ENCODE measurements around the gene TMEM87B.

The TMEM87B gene

GRCh38 chr2:112073875-112074274, 18.8 kb downstream of the TMEM87B start:
- Histone ChIP-seq H4K20me1 (ENCODE audit: insufficient read depth, low read length) (no peaks in the 10 kb centered on the region), H3K4me1 (ENCODE audit: low read length) (no peaks in the 10 kb centered on the region), H3K79me2 (ENCODE audit: low read length) (peaks cover 29% of the 10 kb centered on the region), H2AFZ (ENCODE audit: low read length) (no peak overlapping the region), H3F3A (ENCODE audit: insufficient read depth, low read length) (no peaks in the 10 kb centered on the region), H3K9me3 (replicated peaks; ENCODE audit: insufficient read depth, low read length) (no peaks in the 10 kb centered on the region), H3K9ac (ENCODE audit: low read length) (no peak overlapping the region), H3K9me2 (replicated peaks; ENCODE audit: insufficient read depth, low read length) (no peaks in the 10 kb centered on the region), H3K4me2 (ENCODE audit: low read depth, low read length) (no peak overlapping the region), H3K4me3 (ENCODE audit: low read length) (no peak overlapping the region), H3K36me3 (replicated peaks; ENCODE audit: insufficient read depth, low read length) (no peaks in the 10 kb centered on the region), H3K27ac (ENCODE audit: low read length) (no peak overlapping the region), H3K27me3 (replicated peaks; ENCODE audit: insufficient read depth, low read length) (no peaks in the 10 kb centered on the region)
- DNase-seq = no peak
- TF ChIP-seq EZH2 (optimal IDR thresholded peaks at IDR 0.05; ENCODE audit: low read depth, low read length) (no peak), EZH2phosphoT487 (IDR thresholded peaks at IDR 0.05; ENCODE audit: low read length) (no peak)
- TF ChIP-seq, protein P1, sequence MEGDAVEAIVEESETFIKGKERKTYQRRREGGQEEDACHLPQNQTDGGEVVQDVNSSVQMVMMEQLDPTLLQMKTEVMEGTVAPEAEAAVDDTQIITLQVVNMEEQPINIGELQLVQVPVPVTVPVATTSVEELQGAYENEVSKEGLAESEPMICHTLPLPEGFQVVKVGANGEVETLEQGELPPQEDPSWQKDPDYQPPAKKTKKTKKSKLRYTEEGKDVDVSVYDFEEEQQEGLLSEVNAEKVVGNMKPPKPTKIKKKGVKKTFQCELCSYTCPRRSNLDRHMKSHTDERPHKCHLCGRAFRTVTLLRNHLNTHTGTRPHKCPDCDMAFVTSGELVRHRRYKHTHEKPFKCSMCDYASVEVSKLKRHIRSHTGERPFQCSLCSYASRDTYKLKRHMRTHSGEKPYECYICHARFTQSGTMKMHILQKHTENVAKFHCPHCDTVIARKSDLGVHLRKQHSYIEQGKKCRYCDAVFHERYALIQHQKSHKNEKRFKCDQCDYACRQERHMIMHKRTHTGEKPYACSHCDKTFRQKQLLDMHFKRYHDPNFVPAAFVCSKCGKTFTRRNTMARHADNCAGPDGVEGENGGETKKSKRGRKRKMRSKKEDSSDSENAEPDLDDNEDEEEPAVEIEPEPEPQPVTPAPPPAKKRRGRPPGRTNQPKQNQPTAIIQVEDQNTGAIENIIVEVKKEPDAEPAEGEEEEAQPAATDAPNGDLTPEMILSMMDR (IDR thresholded peaks at IDR 0.05; ENCODE audit: low read length) = no peak

DNA sequence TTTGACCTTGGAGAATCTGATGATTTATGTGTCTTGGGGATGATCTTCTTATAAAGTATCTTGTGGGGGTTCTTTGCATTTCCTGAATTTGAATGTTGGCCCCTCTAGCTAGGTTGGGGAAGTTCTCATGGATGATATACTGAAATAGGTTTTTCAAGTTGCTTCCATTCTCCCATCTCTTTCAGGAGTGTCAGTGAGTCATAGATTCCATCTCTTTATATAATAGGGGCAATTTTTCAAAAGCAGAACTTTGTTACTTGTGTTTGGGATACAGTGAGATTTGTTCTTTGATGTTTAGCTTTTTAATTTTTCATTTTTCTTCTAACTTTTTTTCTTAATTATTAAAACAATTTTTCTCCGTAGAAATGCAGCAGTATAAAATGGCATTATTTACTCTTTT, 19.4 kb downstream of the TMEM87B start:
- no peaks in the 10 kb centered on the region for H4K20me1 ChIP-seq (ENCODE audit: insufficient read depth, low read length)
- H3F3A ChIP-seq (ENCODE audit: insufficient read depth, low read length) = no peaks in the 10 kb centered on the region
- no peak for DNase-seq
- H3K4me3 ChIP-seq (ENCODE audit: low read length) = no peak overlapping the region
- TF ChIP-seq EZH2 (optimal IDR thresholded peaks at IDR 0.05; ENCODE audit: low read depth, low read length) = no peak
- TF ChIP-seq, protein P1 (IDR thresholded peaks at IDR 0.05; ENCODE audit: low read length) = no peak
- TF ChIP-seq EZH2phosphoT487 (IDR thresholded peaks at IDR 0.05; ENCODE audit: low read length) = no peak
- no peaks in the 10 kb centered on the region for H3K9me2 ChIP-seq (replicated peaks; ENCODE audit: insufficient read depth, low read length)
- peaks cover 29% of the 10 kb centered on the region for H3K79me2 ChIP-seq (ENCODE audit: low read length)
- no peak overlapping the region for H3K27ac ChIP-seq (ENCODE audit: low read length)
- no peaks in the 10 kb centered on the region for H3K4me1 ChIP-seq (ENCODE audit: low read length)
- no peak overlapping the region for H2AFZ ChIP-seq (ENCODE audit: low read length)
- H3K36me3 ChIP-seq (replicated peaks; ENCODE audit: insufficient read depth, low read length) = no peaks in the 10 kb centered on the region
- H3K27me3 ChIP-seq (replicated peaks; ENCODE audit: insufficient read depth, low read length) = no peaks in the 10 kb centered on the region
- H3K9ac ChIP-seq (ENCODE audit: low read length) = no peak overlapping the region
- no peaks in the 10 kb centered on the region for H3K9me3 ChIP-seq (replicated peaks; ENCODE audit: insufficient read depth, low read length)
- no peak overlapping the region for H3K4me2 ChIP-seq (ENCODE audit: low read depth, low read length)

- H3K27ac ChIP-seq (ENCODE audit: low read length) = no peak overlapping the region
- TF ChIP-seq EZH2phosphoT487 (IDR thresholded peaks at IDR 0.05; ENCODE audit: low read length) (no peak), EZH2 (optimal IDR thresholded peaks at IDR 0.05; ENCODE audit: low read depth, low read length) (no peak)
- TF ChIP-seq, protein P1 (IDR thresholded peaks at IDR 0.05; ENCODE audit: low read length) = no peak
- H3K9me2 ChIP-seq (replicated peaks; ENCODE audit: insufficient read depth, low read length) = no peaks in the 10 kb centered on the region
- no peaks in the 10 kb centered on the region for H3F3A ChIP-seq (ENCODE audit: insufficient read depth, low read length)
- H3K79me2 ChIP-seq (ENCODE audit: low read length) = peaks cover 29% of the 10 kb centered on the region
- H3K9ac ChIP-seq (ENCODE audit: low read length) = no peak overlapping the region
- H2AFZ ChIP-seq (ENCODE audit: low read length) = no peak overlapping the region
- no peak overlapping the region for H3K4me3 ChIP-seq (ENCODE audit: low read length)
- no peak for DNase-seq
- no peaks in the 10 kb centered on the region for H3K36me3 ChIP-seq (replicated peaks; ENCODE audit: insufficient read depth, low read length)
- H3K27me3 ChIP-seq (replicated peaks; ENCODE audit: insufficient read depth, low read length) = no peaks in the 10 kb centered on the region
- H3K4me2 ChIP-seq (ENCODE audit: low read depth, low read length) = no peak overlapping the region
- no peaks in the 10 kb centered on the region for H3K9me3 ChIP-seq (replicated peaks; ENCODE audit: insufficient read depth, low read length)
- no peaks in the 10 kb centered on the region for H3K4me1 ChIP-seq (ENCODE audit: low read length)
- no peaks in the 10 kb centered on the region for H4K20me1 ChIP-seq (ENCODE audit: insufficient read depth, low read length)
Observed at GRCh38 chr2:112075490-112076260, 20.6 kb downstream of the TMEM87B start.

Data from MM.1S (cell line).